NCI-H82 treated with DMSO at 0.1 percent for 48 hours (cell line): ENCODE results near the gene GIPC3.
A peak's percentile ranks its signal among the peaks of the same experiment; 100 is the strongest.
"Not testable (repeated sequence)": the region's sequence is repeated elsewhere in the genome, so short reads cannot be mapped to it uniquely, and the experiment has no call there.

Experiments
- DNase-seq: peaks from one replicate; lab custom pipeline; 2025; ENCODE audit not compliant: unreplicated experiment; lab: John Stamatoyannopoulos, UW

Gene GIPC3

GRCh38 chr19:3615524-3616135 is 30.4 kb downstream of the GIPC3 start:
- DNase-seq, result no peak

GRCh38 chr19:3617463-3617862 is 32.2 kb downstream of the GIPC3 start:
- no peak for DNase-seq

- DNase-seq, result no peak
These were observed 33.0 kb downstream of the GIPC3 start for GRCh38 chr19:3618144-3618810.

GRCh38 chr19:3618811-3619630 is 33.7 kb downstream of the GIPC3 start:
- DNase-seq, result no peak

DNA sequence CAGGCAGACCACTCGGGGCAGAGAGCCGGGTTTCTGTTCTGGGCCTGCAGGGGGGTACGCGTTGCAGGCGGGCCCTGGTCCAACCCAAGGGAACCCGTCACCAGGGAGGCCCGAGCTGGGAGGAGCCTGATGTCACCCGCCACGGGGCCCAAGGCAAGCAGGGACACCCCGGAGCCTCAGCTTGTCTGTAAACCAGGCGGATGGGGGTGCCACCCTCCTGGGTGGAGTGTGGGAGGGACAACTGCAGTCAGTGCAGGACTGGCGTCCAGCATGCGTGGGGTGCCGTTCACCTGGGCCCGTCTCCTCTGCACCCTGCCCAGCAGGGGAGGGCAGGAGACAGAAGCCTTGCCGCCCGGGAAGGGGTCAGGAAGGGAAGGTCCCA is 34.3 kb downstream of the GIPC3 start:
- DNase-seq, result no peak

DNA sequence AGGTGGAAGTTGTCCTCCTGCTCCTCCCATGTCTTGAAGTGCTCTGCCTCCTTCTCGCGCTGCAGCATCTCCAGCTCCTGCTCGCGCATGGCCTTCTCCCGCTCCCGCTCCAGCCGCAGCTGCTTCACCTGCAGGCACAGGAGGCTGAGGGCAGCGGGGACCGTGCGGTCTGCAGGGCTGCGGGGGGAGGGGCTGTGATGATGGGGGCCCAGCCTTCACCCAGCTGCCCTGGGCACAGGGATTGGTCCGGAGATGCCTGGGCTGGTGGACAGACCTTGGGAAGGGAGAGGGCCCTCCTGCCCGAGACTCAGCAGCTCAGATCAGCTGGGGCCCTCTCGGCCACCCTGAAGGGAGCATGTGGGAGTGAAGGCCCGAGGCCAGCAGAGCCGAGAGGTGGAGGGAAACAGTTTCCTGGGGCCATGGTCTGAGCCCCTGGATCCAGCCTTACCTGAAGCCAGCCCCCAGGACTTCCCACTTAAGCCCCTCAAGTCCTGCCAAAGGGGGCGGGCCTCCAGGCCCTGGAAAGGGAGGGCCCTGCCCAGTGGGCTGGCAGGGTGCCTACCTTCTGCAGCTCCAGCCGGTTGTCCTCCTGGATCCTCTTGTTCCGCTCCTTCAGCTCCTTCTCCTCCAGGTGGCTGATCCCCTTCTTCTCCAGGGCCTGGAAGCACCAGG is 35.0 kb downstream of the GIPC3 start:
- DNase-seq, result no peak

DNA sequence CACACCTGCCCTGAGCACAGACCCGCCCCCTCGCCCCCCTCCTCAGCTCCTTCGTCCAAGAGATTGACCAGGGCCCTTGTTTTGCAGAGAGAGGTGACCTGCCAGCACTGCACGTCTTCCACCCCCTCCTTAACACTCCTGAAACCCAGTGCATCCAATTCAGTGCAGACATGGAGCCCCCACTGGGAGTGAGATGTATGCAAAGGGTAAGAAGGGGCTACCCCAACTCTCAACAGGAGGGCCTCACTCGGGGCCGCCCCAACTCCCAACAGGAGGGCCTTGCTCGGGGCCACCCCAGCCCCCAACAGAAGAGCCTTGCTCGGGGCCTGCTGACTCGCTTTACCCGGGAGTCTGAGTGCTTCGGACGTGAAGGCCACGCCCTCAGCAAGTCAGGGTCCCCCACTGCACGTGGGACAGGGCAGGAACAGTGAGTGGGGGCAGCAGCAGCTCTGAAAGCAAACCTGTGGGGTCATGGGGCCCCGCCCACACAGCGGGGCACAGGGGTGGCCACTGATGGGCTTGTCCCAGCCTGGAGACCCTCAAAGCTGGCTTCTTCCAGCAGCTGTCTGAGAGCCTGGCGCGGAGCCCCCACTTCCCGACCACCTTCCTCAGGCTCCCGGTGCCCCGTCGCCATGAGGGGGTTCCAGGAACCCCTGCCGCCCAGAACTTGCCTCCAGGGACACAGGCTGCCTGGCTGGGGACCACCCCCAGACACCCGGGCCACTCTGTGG is 35.7 kb downstream of the GIPC3 start:
- DNase-seq, result no peak

- DNase-seq, result no peak
These were observed 36.4 kb downstream of the GIPC3 start for GRCh38 chr19:3621689-3622088.

DNA sequence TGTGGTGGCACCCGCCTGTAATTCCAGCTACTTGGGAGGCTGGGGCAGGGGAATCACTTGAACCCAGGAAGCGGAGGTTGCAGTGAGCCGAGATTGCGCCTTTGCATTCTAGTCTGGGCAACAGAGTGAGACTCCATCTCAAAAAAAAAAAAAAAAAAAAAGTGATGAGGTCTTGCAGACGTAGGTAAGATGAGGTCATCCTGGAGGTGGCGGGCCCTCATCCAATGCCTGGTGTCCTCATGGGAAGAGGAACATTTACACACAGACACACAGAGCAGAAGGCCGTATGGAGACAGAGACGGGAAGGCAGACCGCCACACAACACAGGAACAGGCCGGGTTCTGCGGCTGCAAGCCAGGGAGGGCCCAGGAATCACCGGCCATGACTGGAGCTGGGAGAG is 36.9 kb downstream of the GIPC3 start:
- DNase-seq, result no peak

DNA sequence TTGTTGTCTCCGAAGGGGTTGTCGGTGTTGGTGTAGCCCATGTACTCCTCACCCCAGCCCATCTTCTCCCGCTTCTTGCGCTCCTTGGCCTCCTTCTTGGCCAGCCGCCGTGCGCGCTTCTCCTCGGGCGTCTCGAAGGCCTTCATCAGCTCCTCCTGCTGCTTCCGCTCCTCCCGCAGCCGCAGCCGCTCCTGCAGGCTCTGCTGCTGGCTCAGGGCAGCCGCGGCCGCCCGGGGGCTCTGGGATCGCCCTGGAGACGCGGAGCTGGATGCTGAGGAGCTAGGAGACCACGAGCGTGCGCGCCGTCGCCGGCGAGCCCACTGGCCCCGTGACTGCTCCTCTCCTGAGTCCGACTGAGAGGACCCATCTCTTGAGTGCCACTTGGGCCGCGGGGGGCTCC is 38.4 kb downstream of the GIPC3 start:
- DNase-seq, result no peak

DNA sequence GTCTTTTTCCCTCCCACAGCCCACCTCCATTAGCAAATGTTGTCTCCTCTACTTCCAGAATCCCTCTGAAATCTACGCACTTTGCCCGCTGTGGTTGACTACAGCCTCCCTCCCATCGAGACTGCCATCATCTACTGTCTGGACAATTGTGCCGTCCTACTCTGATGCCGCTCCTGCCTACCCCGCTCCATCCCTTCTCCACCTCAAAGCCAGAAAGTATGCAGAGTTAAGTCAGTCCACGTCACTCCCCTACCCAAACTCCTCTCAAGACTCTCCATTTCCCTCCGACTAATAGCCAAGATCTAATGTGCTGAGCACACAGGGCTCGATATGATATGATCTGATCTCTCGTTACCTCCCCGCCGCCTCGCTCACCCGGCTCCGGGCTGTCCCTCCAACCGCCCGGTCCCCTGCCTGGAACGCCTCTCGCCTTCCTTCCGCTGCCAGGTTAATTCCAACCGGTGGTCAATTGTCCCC is 40.8 kb downstream of the GIPC3 start:
- no peak for DNase-seq

DNA sequence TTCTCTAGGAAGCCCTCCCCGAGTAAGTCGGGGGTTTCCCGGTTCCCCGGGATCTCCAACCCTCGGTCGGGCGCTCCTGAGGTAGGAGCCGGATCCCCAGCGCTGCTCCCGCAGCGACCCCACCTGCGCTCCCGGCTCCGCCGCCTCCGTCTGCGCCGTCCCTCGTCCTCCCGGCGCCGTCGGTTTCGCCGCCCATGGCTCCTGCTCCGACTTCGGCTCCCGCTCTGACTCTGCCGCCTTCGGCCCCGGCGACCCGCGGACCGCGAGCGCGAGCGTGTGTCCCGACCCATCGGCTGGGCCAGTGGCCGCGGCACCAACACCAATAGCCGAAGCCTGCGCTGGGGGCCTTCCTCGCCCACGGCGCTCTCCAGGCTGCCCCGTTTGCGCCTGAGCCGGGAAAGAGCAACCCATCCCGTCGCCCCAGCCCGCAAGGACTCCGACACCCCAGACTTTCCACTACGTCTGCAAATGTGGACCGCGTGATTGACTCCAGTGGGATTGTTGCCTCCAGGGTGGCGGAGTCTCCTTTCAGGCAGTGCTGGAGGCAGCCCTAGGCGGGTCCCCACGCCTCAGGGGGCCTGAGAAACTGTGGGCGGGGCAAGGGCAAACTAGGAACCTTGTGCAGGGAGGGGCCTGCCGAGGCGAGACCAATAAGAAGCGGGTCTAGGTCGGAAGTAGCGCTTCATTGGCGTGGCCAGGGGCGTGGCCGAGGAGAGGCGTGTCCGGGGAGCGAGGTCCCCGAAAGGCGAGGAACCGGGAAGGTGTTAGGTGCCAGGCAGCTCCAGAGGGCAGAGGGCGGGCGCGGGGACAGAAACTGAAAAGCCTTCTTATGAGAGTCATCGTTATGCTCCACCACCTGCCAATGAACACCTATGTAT is 41.4 kb downstream of the GIPC3 start, which contains the start of gene CACTIN:
TSS of gene CACTIN (minus strand) at position 318 of the 878 bp plus-strand sequence. CDS start at position 290, 28 bp downstream.
- peak; percentile 94 for DNase-seq

GRCh38 chr19:3627351-3627723 is 42.1 kb downstream of the GIPC3 start:
- no peak for DNase-seq

DNA sequence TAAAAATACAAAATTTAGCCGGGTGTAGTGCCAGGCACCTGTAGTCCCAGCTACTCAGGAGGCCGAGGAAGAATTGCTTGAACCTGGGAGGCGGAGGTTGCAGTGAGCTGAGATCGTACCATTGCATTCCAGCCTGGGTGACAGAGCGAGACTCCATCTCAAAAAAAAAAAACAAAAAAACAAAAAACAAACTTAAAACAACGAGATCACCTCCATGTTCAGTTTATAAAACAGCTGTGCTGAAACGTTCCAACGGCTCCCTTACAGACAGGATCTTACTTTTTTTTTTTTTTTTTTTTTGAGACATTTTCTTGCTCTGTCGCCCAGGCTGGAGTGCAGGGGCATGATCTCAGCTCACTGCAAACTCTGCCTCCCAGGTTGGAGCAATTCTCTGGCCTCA is 43.5 kb downstream of the GIPC3 start:
- DNase-seq, result not testable (repeated sequence)

DNA sequence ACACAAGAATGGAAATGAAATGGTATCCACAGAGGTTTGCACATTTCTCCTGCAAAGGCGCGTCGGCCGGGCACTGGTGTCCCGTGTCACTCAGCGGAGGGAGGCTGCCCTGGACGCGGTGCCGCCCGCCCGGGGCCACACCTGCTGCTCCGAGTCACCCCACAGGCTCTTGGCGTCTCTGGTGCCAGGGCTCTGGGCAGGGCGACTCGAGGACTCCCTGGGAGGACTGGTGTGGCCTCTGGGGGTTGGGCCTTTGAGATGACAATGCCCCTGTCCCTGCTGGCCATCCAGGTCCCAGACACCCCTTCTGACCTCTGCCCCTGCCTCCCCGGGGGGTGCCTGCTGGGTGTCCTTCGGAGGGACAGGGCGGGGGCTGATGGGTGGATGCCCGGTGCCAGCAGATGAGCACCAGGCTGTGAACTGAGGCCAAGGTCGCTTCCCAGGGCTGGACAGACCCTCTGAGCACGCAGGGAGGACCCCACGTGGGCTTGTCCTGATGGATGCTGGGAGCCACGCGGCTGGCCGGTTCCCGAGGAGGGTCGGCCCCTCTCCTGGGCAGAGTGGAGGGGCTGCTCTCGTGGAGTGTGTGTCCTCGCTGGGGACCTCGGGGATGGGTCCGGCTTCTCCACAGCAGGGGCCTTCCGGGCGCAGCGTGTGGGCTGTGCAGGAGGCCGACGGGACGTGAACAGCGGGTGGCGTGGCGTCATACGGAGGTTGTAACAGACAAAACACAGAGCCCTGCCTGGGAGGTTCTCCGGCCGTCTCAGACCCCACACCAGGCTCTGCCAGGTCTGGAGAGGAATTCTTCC is 46.0 kb downstream of the GIPC3 start:
- DNase-seq, result no peak

- no peak for DNase-seq
These were observed 46.8 kb downstream of the GIPC3 start for GRCh38 chr19:3632098-3632497.

- DNase-seq, result no peak
These were observed 47.7 kb downstream of the GIPC3 start for GRCh38 chr19:3632739-3633558.

DNA sequence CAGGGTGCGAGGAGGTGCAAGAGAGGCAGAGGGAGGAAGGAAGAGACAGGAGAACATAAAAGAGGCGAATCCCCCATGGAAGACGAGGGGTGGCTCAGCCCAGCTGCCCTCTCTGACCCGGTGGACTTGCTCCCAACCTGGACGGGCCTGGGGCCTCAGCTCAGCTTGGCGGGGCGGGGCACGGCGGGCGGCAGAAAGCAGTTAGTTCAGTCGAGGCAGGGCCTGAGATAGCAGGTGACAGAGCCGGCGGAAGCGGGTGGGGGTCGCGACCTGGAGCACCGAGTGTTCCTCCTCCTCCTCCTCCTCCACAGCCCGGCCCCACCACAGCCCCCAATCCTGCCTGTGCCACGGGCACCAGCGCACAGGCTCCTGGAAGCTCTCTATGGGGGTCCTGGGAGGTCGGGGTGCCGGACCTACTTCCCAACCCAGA is 48.3 kb downstream of the GIPC3 start:
- DNase-seq, result no peak
